ENCODE results near the gene UTS2B.

UTS2B gene

DNA sequence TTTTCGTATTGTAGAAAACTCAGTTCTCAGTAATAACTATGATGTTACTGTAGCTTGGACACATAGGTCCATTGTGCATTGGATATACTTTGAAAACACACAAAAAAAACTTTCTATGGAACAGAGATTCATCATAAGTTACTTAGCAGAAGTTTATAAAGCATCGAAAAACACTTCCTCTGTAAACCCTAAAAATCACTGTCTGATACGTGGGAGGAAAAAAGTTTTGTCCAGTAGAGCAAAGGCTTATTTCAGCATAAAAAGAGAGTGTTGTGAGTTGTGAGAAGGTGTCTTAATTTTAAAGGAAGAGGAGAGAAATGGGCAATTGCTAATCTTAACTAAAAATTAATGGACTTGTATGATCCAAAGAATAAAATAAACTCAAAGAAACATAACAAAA, 66.5 kb downstream of the UTS2B start:
- no peaks in the 10 kb centered on the region for H3K9me3 Mint-ChIP-seq
- no peaks in the 10 kb centered on the region for H3K36me3 Mint-ChIP-seq (ENCODE audit: low read depth)
- H3K27ac Mint-ChIP-seq = no peak overlapping the region
- H3K27me3 Mint-ChIP-seq (ENCODE audit: low read depth, poor library complexity) = no peaks in the 10 kb centered on the region
- no peak overlapping the region for H3K4me3 Mint-ChIP-seq
- TF ChIP-seq, protein P1, sequence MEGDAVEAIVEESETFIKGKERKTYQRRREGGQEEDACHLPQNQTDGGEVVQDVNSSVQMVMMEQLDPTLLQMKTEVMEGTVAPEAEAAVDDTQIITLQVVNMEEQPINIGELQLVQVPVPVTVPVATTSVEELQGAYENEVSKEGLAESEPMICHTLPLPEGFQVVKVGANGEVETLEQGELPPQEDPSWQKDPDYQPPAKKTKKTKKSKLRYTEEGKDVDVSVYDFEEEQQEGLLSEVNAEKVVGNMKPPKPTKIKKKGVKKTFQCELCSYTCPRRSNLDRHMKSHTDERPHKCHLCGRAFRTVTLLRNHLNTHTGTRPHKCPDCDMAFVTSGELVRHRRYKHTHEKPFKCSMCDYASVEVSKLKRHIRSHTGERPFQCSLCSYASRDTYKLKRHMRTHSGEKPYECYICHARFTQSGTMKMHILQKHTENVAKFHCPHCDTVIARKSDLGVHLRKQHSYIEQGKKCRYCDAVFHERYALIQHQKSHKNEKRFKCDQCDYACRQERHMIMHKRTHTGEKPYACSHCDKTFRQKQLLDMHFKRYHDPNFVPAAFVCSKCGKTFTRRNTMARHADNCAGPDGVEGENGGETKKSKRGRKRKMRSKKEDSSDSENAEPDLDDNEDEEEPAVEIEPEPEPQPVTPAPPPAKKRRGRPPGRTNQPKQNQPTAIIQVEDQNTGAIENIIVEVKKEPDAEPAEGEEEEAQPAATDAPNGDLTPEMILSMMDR (IDR thresholded peaks at IDR 0.05) = no peak
- peaks cover 14% of the 10 kb centered on the region for H3K4me1 Mint-ChIP-seq
- no peak for DNase-seq

DNA sequence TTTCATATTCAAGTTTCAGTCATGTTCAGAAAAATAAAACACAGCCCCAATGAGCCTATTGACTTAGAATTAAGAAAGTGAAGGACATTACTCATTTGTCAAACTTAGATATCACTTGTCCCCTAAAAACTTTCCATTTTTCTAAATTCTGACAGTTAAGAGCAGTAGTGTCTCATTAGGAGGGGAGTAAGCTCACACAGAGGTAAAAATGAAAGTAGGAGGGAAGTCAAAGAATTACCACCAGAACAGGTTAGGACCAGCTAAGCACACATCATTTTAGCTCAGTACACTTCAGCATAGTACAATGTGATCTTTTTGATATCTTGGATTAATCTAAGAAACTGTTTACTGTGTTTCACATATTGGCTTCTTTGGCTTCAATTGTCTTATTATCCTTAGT, 67.0 kb downstream of the UTS2B start:
- no peaks in the 10 kb centered on the region for H3K9me3 Mint-ChIP-seq
- no peaks in the 10 kb centered on the region for H3K36me3 Mint-ChIP-seq (ENCODE audit: low read depth)
- no peaks in the 10 kb centered on the region for H3K27me3 Mint-ChIP-seq (ENCODE audit: low read depth, poor library complexity)
- no peak overlapping the region for H3K27ac Mint-ChIP-seq
- TF ChIP-seq, protein P1 (IDR thresholded peaks at IDR 0.05) = no peak
- no peak for DNase-seq
- H3K4me3 Mint-ChIP-seq = no peak overlapping the region
- peaks cover 16% of the 10 kb centered on the region for H3K4me1 Mint-ChIP-seq

DNA sequence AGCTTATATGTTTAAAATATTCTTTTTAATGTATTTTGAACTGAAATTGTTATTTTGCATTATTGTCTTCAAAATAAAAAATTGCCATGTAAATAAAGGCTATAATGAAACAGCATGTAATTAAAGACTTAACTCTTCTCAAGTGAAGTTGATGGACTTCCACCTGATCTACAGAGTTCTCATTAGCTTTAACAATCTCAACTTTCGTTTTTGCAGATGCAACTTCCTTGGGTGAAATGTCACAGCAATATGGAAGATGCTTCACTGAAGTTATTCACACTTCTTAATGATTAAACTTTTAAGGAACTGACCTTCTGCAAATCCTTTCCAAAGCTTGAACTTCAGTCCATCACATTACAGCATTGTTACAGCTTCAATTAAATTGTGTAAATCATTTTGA, 67.7 kb downstream of the UTS2B start:
- H3K27ac Mint-ChIP-seq = no peak overlapping the region
- TF ChIP-seq, protein P1 (IDR thresholded peaks at IDR 0.05) = no peak
- H3K27me3 Mint-ChIP-seq (ENCODE audit: low read depth, poor library complexity) = no peaks in the 10 kb centered on the region
- peaks cover 16% of the 10 kb centered on the region for H3K4me1 Mint-ChIP-seq
- H3K9me3 Mint-ChIP-seq = no peaks in the 10 kb centered on the region
- DNase-seq = no peak
- H3K4me3 Mint-ChIP-seq = no peak overlapping the region
- H3K36me3 Mint-ChIP-seq (ENCODE audit: low read depth) = no peaks in the 10 kb centered on the region

DNA sequence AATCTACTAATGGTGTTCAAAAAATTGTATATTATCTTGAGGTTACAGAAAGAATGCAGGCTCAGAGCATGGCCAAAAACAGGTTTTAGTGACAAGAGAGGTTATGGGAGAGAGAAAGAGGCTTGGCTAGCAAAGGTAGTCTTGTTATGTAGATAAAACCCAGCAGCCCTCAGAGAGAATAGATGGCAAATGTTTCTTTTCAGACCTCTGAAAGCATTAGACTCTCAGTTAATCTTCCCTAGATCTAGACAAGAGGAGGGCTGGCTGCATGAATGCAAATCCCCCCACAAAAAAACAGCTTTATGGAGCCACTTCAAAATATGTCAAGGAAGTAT, 69.1 kb downstream of the UTS2B start:
- H3K4me3 Mint-ChIP-seq = no peak overlapping the region
- H3K27me3 Mint-ChIP-seq (ENCODE audit: low read depth, poor library complexity) = no peaks in the 10 kb centered on the region
- TF ChIP-seq, protein P1 (IDR thresholded peaks at IDR 0.05) = no peak
- H3K36me3 Mint-ChIP-seq (ENCODE audit: low read depth) = no peaks in the 10 kb centered on the region
- DNase-seq = no peak
- H3K27ac Mint-ChIP-seq = peak overlapping the region; percentile 58
- peaks cover 16% of the 10 kb centered on the region for H3K4me1 Mint-ChIP-seq
- no peaks in the 10 kb centered on the region for H3K9me3 Mint-ChIP-seq

DNA sequence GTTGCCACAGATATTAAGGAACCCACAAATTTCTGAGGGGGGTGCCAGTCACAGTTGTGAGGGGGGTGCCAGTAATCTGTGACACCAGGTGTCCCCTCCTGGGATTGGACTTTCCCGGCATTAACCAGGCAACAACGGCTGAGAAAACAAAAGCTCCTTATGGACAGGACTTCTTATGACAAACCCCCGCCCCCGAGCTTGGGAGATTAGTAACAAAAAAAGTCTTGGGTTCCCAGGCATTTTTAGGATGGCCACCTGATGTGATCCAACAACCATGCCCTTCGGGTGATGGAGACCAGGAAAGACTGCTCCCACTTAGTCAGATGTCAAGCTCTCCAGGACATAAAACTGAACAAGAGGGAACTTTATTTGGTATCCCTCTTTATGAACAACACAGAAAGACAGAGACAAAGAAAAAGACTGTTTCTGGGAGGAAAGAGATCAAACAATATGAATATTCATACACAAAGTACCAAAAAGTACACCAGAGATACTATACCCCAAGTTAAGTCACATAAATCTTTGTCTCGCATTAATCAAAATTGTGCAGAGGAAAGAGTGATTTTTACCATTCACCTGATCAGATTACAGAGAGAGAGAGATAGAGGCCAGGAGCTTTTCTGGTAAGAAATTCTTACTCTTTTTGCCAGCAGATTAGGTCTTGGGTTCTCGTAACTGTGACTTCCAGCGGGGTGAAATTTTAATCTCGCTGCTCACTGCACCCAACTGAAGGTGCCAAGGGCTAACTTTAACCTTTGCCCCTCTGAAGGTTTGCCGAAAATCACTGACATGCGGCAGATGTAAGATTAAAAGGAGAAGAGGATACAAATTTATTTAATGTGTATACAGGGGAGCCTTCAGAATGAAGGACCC, 69.7 kb downstream of the UTS2B start:
- TF ChIP-seq, protein P1 (IDR thresholded peaks at IDR 0.05) = no peak
- H3K27ac Mint-ChIP-seq = peak overlapping the region; percentile 58

DNA sequence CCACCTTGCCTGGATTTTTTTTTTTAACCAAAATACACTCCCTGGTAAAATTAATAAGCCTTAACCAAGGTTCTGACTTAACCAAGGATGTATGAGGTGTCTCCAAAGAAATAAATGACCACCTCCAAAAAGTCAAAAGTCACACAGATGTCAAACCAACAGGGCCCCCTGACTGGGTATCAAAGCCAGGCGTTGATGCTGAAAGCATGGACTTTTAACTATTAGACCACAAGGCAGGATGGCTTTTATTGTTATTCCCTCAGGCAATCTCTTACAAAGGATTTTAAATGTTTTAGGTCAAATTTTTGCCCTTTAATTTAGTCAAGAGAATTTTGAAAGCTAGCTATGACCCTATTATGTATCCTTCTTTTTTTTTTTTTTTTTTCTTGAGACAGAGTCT, 70.8 kb downstream of the UTS2B start:
- Mint-ChIP-seq H3K36me3 (ENCODE audit: low read depth) (no peaks in the 10 kb centered on the region), H3K27ac (no peak overlapping the region), H3K9me3 (no peaks in the 10 kb centered on the region), H3K27me3 (ENCODE audit: low read depth, poor library complexity) (no peaks in the 10 kb centered on the region), H3K4me1 (peaks cover 16% of the 10 kb centered on the region), H3K4me3 (no peak overlapping the region)
- TF ChIP-seq, protein P1 (IDR thresholded peaks at IDR 0.05) = no peak
- DNase-seq = no peak

More for the DNA sequence above, 69.7 kb downstream of the UTS2B start:
- H3K36me3 Mint-ChIP-seq (ENCODE audit: low read depth) = no peaks in the 10 kb centered on the region
- H3K4me3 Mint-ChIP-seq = no peak overlapping the region
- DNase-seq = peak; percentile 5
- no peaks in the 10 kb centered on the region for H3K27me3 Mint-ChIP-seq (ENCODE audit: low read depth, poor library complexity)
- H3K4me1 Mint-ChIP-seq = peaks cover 16% of the 10 kb centered on the region
- H3K9me3 Mint-ChIP-seq = no peaks in the 10 kb centered on the region
